Measurements from ENCODE around the gene EFNA3.

DNA sequence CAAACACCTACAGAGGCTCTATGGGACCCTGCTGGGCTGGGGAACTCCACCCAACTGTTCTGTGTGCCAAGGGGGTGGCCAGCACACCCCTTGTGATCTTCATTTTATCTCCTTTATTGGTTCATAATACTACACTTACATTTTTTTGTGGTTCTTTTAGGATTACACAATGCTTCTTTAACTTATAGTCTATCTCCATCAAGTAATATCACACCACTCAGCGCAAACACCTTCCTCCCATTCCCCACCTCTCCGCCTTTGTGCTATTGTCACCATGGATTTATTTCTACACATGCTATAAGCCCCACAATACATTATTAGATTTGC, 15.9 kb downstream of the EFNA3 start:
- TF ChIP-seq, protein P1, sequence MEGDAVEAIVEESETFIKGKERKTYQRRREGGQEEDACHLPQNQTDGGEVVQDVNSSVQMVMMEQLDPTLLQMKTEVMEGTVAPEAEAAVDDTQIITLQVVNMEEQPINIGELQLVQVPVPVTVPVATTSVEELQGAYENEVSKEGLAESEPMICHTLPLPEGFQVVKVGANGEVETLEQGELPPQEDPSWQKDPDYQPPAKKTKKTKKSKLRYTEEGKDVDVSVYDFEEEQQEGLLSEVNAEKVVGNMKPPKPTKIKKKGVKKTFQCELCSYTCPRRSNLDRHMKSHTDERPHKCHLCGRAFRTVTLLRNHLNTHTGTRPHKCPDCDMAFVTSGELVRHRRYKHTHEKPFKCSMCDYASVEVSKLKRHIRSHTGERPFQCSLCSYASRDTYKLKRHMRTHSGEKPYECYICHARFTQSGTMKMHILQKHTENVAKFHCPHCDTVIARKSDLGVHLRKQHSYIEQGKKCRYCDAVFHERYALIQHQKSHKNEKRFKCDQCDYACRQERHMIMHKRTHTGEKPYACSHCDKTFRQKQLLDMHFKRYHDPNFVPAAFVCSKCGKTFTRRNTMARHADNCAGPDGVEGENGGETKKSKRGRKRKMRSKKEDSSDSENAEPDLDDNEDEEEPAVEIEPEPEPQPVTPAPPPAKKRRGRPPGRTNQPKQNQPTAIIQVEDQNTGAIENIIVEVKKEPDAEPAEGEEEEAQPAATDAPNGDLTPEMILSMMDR (tag by site-specific recombination; IDR thresholded peaks at IDR 0.05): no peak
- no peak for TF ChIP-seq SP2 (tag by site-specific recombination; IDR thresholded peaks at IDR 0.05)
- TF ChIP-seq, protein P2, sequence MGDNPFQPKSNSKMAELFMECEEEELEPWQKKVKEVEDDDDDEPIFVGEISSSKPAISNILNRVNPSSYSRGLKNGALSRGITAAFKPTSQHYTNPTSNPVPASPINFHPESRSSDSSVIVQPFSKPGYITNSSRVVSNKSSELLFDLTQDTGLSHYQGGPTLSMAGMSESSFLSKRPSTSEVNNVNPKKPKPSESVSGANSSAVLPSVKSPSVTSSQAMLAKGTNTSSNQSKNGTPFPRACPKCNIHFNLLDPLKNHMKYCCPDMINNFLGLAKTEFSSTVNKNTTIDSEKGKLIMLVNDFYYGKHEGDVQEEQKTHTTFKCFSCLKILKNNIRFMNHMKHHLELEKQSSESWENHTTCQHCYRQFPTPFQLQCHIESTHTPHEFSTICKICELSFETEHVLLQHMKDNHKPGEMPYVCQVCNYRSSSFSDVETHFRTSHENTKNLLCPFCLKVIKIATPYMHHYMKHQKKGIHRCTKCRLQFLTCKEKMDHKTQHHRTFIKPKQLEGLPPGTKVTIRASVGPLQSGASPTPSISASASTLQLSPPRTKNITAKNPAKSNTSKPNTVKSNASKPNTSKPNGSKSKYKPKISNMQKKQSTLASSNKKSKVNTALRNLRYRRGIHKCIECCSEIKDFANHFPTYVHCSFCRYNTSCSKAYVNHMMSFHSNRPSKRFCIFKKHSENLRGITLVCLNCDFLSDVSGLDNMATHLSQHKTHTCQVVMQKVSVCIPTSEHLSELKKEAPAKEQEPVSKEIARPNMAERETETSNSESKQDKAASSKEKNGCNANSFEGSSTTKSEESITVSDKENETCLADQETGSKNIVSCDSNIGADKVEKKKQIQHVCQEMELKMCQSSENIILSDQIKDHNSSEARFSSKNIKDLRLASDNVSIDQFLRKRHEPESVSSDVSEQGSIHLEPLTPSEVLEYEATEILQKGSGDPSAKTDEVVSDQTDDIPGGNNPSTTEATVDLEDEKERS (tag by site-specific recombination; IDR thresholded peaks at IDR 0.05): no peak
- TF ChIP-seq ZNF114 (tag by site-specific recombination; IDR thresholded peaks at IDR 0.05): no peak
- no peak for TF ChIP-seq ZNF433 (tag by site-specific recombination; IDR thresholded peaks at IDR 0.05; ENCODE audit: low read depth)
- TF ChIP-seq, protein P3, sequence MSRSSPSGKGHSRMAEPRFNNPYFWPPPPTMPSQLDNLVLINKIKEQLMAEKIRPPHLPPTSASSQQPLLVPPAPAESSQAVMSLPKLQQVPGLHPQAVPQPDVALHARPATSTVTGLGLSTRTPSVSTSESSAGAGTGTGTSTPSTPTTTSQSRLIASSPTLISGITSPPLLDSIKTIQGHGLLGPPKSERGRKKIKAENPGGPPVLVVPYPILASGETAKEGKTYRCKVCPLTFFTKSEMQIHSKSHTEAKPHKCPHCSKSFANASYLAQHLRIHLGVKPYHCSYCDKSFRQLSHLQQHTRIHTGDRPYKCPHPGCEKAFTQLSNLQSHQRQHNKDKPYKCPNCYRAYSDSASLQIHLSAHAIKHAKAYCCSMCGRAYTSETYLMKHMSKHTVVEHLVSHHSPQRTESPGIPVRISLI (tag by site-specific recombination; IDR thresholded peaks at IDR 0.05): no peak
- no peak for TF ChIP-seq ZNF274 (IDR thresholded peaks at IDR 0.05; ENCODE audit: low read length)
- TF ChIP-seq ZNF274 (tag by site-specific recombination; IDR thresholded peaks at IDR 0.05; ENCODE audit: borderline replicate concordance): no peak
- TF ChIP-seq ZNF529 (tag by site-specific recombination; IDR thresholded peaks at IDR 0.05; ENCODE audit: insufficient replicate concordance): no peak
- no peak for TF ChIP-seq ZNF830 (tag by site-specific recombination; IDR thresholded peaks at IDR 0.05; ENCODE audit: low read depth)
- TF ChIP-seq, protein P4, sequence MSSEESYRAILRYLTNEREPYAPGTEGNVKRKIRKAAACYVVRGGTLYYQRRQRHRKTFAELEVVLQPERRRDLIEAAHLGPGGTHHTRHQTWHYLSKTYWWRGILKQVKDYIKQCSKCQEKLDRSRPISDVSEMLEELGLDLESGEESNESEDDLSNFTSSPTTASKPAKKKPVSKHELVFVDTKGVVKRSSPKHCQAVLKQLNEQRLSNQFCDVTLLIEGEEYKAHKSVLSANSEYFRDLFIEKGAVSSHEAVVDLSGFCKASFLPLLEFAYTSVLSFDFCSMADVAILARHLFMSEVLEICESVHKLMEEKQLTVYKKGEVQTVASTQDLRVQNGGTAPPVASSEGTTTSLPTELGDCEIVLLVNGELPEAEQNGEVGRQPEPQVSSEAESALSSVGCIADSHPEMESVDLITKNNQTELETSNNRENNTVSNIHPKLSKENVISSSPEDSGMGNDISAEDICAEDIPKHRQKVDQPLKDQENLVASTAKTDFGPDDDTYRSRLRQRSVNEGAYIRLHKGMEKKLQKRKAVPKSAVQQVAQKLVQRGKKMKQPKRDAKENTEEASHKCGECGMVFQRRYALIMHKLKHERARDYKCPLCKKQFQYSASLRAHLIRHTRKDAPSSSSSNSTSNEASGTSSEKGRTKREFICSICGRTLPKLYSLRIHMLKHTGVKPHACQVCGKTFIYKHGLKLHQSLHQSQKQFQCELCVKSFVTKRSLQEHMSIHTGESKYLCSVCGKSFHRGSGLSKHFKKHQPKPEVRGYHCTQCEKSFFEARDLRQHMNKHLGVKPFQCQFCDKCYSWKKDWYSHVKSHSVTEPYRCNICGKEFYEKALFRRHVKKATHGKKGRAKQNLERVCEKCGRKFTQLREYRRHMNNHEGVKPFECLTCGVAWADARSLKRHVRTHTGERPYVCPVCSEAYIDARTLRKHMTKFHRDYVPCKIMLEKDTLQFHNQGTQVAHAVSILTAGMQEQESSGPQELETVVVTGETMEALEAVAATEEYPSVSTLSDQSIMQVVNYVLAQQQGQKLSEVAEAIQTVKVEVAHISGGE (tag by site-specific recombination; conservative IDR thresholded peaks at IDR 0.05; ENCODE audit: low read depth): no peak
- TF ChIP-seq ZNF768 (tag by site-specific recombination; IDR thresholded peaks at IDR 0.05): no peak
- TF ChIP-seq, protein P5, sequence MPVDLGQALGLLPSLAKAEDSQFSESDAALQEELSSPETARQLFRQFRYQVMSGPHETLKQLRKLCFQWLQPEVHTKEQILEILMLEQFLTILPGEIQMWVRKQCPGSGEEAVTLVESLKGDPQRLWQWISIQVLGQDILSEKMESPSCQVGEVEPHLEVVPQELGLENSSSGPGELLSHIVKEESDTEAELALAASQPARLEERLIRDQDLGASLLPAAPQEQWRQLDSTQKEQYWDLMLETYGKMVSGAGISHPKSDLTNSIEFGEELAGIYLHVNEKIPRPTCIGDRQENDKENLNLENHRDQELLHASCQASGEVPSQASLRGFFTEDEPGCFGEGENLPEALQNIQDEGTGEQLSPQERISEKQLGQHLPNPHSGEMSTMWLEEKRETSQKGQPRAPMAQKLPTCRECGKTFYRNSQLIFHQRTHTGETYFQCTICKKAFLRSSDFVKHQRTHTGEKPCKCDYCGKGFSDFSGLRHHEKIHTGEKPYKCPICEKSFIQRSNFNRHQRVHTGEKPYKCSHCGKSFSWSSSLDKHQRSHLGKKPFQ (tag by site-specific recombination; IDR thresholded peaks at IDR 0.05): no peak
- TF ChIP-seq YY1 (tag by site-specific recombination; IDR thresholded peaks at IDR 0.05): no peak
- TF ChIP-seq KLF1 (tag by site-specific recombination; IDR thresholded peaks at IDR 0.05): peak; percentile 56

All from HEK293 (cell line).